ENCODE measurements around the gene TTLL8.

GRCh38 chr22:49976439-49977175 is 81.5 kb downstream of the TTLL8 start:
- TF ChIP-seq CTCF (IDR thresholded peaks at IDR 0.05) (no peak), POLR2AphosphoS5 (IDR thresholded peaks at IDR 0.05; ENCODE audit: low read depth, low read length) (no peak), SIN3A (IDR thresholded peaks at IDR 0.05; ENCODE audit: borderline replicate concordance, insufficient read depth, low read depth, low read length) (no peak), TCF7L2 (IDR thresholded peaks at IDR 0.05; ENCODE audit: low read depth, low read length) (no peak)
- TF ChIP-seq, protein P1, sequence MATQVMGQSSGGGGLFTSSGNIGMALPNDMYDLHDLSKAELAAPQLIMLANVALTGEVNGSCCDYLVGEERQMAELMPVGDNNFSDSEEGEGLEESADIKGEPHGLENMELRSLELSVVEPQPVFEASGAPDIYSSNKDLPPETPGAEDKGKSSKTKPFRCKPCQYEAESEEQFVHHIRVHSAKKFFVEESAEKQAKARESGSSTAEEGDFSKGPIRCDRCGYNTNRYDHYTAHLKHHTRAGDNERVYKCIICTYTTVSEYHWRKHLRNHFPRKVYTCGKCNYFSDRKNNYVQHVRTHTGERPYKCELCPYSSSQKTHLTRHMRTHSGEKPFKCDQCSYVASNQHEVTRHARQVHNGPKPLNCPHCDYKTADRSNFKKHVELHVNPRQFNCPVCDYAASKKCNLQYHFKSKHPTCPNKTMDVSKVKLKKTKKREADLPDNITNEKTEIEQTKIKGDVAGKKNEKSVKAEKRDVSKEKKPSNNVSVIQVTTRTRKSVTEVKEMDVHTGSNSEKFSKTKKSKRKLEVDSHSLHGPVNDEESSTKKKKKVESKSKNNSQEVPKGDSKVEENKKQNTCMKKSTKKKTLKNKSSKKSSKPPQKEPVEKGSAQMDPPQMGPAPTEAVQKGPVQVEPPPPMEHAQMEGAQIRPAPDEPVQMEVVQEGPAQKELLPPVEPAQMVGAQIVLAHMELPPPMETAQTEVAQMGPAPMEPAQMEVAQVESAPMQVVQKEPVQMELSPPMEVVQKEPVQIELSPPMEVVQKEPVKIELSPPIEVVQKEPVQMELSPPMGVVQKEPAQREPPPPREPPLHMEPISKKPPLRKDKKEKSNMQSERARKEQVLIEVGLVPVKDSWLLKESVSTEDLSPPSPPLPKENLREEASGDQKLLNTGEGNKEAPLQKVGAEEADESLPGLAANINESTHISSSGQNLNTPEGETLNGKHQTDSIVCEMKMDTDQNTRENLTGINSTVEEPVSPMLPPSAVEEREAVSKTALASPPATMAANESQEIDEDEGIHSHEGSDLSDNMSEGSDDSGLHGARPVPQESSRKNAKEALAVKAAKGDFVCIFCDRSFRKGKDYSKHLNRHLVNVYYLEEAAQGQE (IDR thresholded peaks at IDR 0.05; ENCODE audit: insufficient read depth in 1 of 2, low read depth in 2 of 2, low read length in 1 of 2) = no peak

All from Panc1 (cell line).